Prostate gland (tissue), 2 donors: ENCODE results near the gene USP10. TPM values are rescaled to one million over a fixed set of nuclear protein-coding genes. Genes with fewer than 3 reads are reported as not detected.

ENCODE experiments used
- DNase-seq: peaks from one replicate; pipeline ENCODE4 v3.0.0-alpha.2; 2019; ENCODE audit warnings: low spot score
- H3K27ac ChIP-seq, 2 donors: fragments of 200-600 bp; sonication (generic); 2 replicates each; pipeline ENCODE4 v1.5.1; 2017 to 2019
- H3K27me3 ChIP-seq: fragments of 200-600 bp; sonication (generic); replicated peaks from 2 replicates; pipeline ENCODE4 v1.5.1; 2019; ENCODE audit not compliant: insufficient read depth
- H3K36me3 ChIP-seq, 2 donors: fragments of 200-600 bp; sonication (generic); 1 replicate in 1 of 2; 2 replicates in 1 of 2; pipeline versions ENCODE4 v1.5.1 to v1.8.1; 2017 to 2019
- H3K4me1 ChIP-seq: fragments of 200-600 bp; sonication (generic); replicated peaks from 2 replicates; pipeline ENCODE4 v1.5.1; 2019
- H3K4me3 ChIP-seq, 2 donors: fragments of 200-600 bp; sonication (generic); 2 replicates each; pipeline ENCODE4 v1.5.1; 2017 to 2019
- H3K9me3 ChIP-seq: fragments of 200-600 bp; sonication (generic); 2 replicates; pipeline ENCODE4 v1.5.1; 2017
- POLR2A ChIP-seq: fragments of 450-650 bp; IDR thresholded peaks from one replicate; pipeline ENCODE4 v1.6.1; 2016; ENCODE audit warnings: antibody characterized with exemption, mild to moderate bottlenecking
- POLR2AphosphoS5 ChIP-seq: sonication (generic); formaldehyde crosslinking; IDR thresholded peaks from one replicate; pipeline ENCODE4 v1.6.1; 2017; ENCODE audit warnings: antibody characterized with exemption
- WGBS: methylation state at CpG from one replicate; pipeline ENCODE4 v1.1.5; 2018; 5-methylcytosine and 5-hydroxymethylcytosine counted together
- intact Hi-C: fragments of 100-400 bp; cut with DNase I; formaldehyde crosslinking; loops from one replicate; pipeline ENCODE4 v1.14.2; 2022
- total RNA-seq, 2 donors: library from RNA; depleted of rRNA; stranded (reverse); fragments of >200 nt; gene quantifications; one replicate each; pipeline ENCODE4 v1.1.0, GENCODE V29; 2016
- TF ChIP-seq, protein P1 (sequence below), 4 experiments: fragments of 200-600 bp in 2 of 4; fragments of 450-650 bp in 2 of 4; sonication (generic) in 2 of 4; IDR thresholded peaks; 1 replicate in 3 of 4; 2 replicates in 1 of 4; pipeline ENCODE4 v1.5.1; 2016 to 2019; ENCODE audit warnings: antibody characterized with exemption in 4 of 4, mild to moderate bottlenecking in 2 of 4, moderate library complexity in 2 of 4

The USP10 gene
- total RNA-seq, 2 donors from 2014 or later, result 57.4 to 95.7 TPM

DNA sequence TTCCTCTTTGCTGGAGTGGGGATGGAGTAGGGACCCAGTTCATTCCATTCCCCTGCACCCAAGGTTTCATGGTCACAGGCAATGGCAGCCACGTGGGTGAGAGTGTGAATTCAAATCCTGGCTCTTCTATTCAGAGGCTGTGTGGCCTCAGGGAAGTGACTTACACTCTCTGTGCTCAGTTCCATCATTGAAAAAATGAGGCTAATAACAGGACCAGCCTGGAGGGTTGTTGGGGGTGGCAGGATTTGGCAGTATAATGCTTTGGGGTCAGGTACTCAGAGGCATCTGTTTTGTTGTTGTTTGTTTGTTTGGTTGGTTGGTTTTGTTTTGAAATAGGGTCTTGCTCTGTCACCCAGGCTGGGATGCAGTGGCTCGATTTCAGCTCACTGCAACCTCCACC lies 117.8 kb downstream of the USP10 start:
- DNase-seq, result no peak
- no peaks in the 10 kb centered on the region for H3K27me3 ChIP-seq
- H3K4me1 ChIP-seq, result peaks cover 3% of the 10 kb centered on the region
- H3K9me3 ChIP-seq, result no peaks in the 10 kb centered on the region
- H3K36me3 ChIP-seq, result no peaks in the 10 kb centered on the region
- H3K27ac ChIP-seq, result no peak overlapping the region
- no peak overlapping the region for H3K4me3 ChIP-seq
- TF ChIP-seq, protein P1, sequence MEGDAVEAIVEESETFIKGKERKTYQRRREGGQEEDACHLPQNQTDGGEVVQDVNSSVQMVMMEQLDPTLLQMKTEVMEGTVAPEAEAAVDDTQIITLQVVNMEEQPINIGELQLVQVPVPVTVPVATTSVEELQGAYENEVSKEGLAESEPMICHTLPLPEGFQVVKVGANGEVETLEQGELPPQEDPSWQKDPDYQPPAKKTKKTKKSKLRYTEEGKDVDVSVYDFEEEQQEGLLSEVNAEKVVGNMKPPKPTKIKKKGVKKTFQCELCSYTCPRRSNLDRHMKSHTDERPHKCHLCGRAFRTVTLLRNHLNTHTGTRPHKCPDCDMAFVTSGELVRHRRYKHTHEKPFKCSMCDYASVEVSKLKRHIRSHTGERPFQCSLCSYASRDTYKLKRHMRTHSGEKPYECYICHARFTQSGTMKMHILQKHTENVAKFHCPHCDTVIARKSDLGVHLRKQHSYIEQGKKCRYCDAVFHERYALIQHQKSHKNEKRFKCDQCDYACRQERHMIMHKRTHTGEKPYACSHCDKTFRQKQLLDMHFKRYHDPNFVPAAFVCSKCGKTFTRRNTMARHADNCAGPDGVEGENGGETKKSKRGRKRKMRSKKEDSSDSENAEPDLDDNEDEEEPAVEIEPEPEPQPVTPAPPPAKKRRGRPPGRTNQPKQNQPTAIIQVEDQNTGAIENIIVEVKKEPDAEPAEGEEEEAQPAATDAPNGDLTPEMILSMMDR (IDR thresholded peaks at IDR 0.05), result no peak
- TF ChIP-seq POLR2AphosphoS5, result no peak
- no peak for TF ChIP-seq POLR2A
- intact Hi-C loops, result loop anchor here (5.0 kb wide), 1 partner anchor 60 kb away; no protein-coding TSS in a partner anchor
- 87% methylated on average over 2 of the region's 2 CpGs for WGBS

DNA sequence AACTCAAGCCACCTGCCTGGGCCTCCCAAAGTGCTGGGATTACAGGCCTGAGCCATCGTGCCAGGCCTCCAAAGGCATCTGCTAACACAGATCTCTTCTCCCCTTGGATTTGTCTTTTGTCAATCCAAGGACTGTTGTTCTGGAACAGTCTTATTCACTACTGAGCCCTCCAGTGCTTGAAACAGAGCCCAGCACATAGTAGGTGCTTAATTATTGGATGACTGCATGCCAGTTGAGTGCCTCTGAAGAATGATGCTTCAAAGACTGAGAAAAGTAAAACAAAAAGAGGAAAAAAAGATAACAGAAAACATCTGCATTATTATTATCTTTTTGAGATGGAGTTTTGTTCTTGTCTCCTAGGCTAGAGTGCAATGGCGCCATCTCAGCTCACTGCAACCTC lies 118.3 kb downstream of the USP10 start:
- Histone ChIP-seq H3K27ac (no peak overlapping the region), H3K36me3 (no peaks in the 10 kb centered on the region), H3K27me3 (no peaks in the 10 kb centered on the region), H3K4me3 (no peak overlapping the region), H3K4me1 (peaks cover 3% of the 10 kb centered on the region), H3K9me3 (no peaks in the 10 kb centered on the region)
- intact Hi-C loops, result loop anchor here (5.0 kb wide), 1 partner anchor 61 kb away; no protein-coding TSS in a partner anchor
- TF ChIP-seq POLR2A, result no peak
- TF ChIP-seq, protein P1 (IDR thresholded peaks at IDR 0.05), result no peak
- TF ChIP-seq POLR2AphosphoS5, result no peak
- no peak for DNase-seq
- 91% methylated on average over 2 of the region's 2 CpGs for WGBS

DNA sequence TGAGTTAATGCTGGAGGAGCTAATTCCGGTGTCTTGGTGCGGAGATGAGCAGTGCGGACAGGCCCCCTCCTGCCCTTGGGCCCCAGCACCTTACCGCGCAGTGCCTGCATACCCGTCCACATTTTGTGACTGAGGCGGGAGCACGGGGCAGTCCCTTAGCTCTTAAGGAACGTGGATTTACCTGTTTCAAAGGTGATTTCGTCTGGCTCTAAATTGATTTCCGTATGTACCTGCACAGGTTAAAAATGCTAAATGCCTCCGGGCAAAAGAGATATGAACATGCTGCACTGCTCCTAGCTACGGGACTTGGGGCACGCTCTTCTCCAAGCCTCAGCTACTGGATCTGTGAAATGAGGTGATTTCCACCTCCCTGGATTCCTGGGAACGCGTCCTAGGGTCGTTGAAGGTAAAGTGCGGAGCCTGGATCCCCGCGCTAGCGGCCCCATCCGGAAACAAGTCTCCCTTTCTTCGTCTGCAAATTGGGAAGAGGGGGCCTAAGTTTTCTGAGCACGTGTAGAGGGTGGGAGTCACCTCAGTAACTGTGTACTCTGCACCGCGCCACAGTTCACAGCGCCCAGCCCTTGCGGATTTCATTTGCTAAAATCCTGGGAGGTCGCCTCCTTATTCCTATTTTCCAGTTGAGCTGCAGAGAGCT lies 119.3 kb downstream of the USP10 start:
- Histone ChIP-seq H3K27me3 (no peaks in the 10 kb centered on the region), H3K4me1 (peaks cover 3% of the 10 kb centered on the region), H3K4me3 (peak overlapping the region; percentile 48 to 49), H3K27ac (peak overlapping the region; percentile 20 to 37), H3K9me3 (no peaks in the 10 kb centered on the region), H3K36me3 (no peaks in the 10 kb centered on the region)
- 53% methylated on average over 29 of the region's 29 CpGs for WGBS
- TF ChIP-seq POLR2AphosphoS5 (no peak), POLR2A (no peak)
- TF ChIP-seq, protein P1 (IDR thresholded peaks at IDR 0.05), result no peak
- DNase-seq, result no peak
- intact Hi-C loops, result loop anchor here (5.0 kb wide), 1 partner anchor 62 kb away; no protein-coding TSS in a partner anchor

DNA sequence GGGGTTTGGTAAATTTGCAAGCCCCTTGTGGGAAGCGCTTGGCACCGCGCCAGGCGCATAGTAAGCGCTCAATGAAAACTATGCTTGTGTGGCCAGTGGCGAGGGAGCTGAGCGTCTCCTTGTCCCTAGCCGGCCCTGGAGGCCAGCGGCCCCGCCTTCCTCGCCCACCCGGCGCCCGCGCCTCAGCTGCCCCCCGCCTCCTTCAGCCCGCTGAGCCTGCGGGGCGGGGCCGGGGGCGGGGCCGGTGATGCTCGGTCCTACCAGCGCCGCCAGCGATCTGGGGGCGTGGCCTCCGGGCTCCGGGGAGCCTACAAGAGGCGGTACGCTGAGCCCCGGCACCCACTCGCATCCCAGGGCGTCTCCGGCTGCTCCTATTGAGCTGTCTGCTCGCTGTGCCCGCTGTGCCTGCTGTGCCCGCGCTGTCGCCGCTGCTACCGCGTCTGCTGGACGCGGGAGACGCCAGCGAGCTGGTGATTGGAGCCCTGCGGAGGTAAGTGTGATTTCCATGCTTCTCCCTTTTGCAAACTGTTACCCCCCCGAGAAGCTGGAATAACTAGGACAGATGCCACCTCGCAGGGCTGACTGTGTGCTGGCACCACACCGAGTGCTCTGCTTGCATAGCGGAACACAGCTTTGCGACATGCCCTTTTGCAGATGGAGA lies 120.0 kb downstream of the USP10 start, which contains the start of gene CRISPLD2:
CRISPLD2 (plus strand) TSS at position 342 of the 661 bp plus-strand sequence. CDS start 18,511 bp downstream, outside the sequence.
- 2% methylated on average over 26 of the region's 53 CpGs for WGBS
- Histone ChIP-seq H3K4me1 (peaks cover 3% of the 10 kb centered on the region), H3K36me3 (no peaks in the 10 kb centered on the region), H3K27ac (peak within 1 kb of the TSS; percentile 85), H3K9me3 (no peaks in the 10 kb centered on the region), H3K4me3 (peak within 1 kb of the TSS; percentile 48 to 49), H3K27me3 (no peaks in the 10 kb centered on the region)
- TF ChIP-seq POLR2AphosphoS5 (peak; percentile 87), POLR2A (peak; percentile 91)
- TF ChIP-seq, protein P1 (IDR thresholded peaks at IDR 0.05), result no peak
- intact Hi-C loops, result loop anchor here (5.0 to 10.0 kb wide), 3 partner anchors 62 to 515 kb away; no protein-coding TSS in a partner anchor
- DNase-seq, result peak; percentile 93
